Trophoblast cell (in vitro differentiated cells and primary cell): ENCODE results near the gene SEC61B.

Source experiments
- DNase-seq, 2 donors: peaks; one replicate each; pipeline ENCODE4 v3.0.0-alpha.2; 2016
- H2AFZ ChIP-seq: 2 replicates; pipeline ENCODE4 v1.6.1; 2013; ENCODE audit warnings: low read length, moderate library complexity, mild to moderate bottlenecking; ENCODE audit not compliant: insufficient read depth, poor library complexity
- H2AK5ac ChIP-seq: 2 replicates; pipeline ENCODE4 v1.6.1; 2013; ENCODE audit warnings: mild to moderate bottlenecking, low read length
- H2BK120ac ChIP-seq: 2 replicates; pipeline ENCODE4 v1.6.1; 2013; ENCODE audit warnings: low read length, mild to moderate bottlenecking, moderate library complexity; ENCODE audit not compliant: insufficient read depth, poor library complexity
- H2BK12ac ChIP-seq: 2 replicates; pipeline ENCODE4 v1.6.1; 2013; ENCODE audit warnings: mild to moderate bottlenecking, low read length, moderate library complexity
- H2BK5ac ChIP-seq: 2 replicates; pipeline ENCODE4 v1.6.1; 2013; ENCODE audit warnings: low read length, low read depth, moderate library complexity, mild to moderate bottlenecking; ENCODE audit not compliant: poor library complexity
- H3K14ac ChIP-seq: 2 replicates; pipeline ENCODE4 v1.6.1; 2013; ENCODE audit warnings: mild to moderate bottlenecking, low read length
- H3K18ac ChIP-seq: 2 replicates; pipeline ENCODE4 v1.6.1; 2013; ENCODE audit warnings: mild to moderate bottlenecking, low read length
- H3K23ac ChIP-seq: 2 replicates; pipeline ENCODE4 v1.6.1; 2013; ENCODE audit warnings: low read length
- H3K27ac ChIP-seq: 2 replicates; pipeline ENCODE4 v1.5.1; 2013; ENCODE audit warnings: low read depth, mild to moderate bottlenecking, inconsistent platforms, low read length, moderate library complexity
- H3K27me3 ChIP-seq: 2 replicates; pipeline ENCODE4 v1.6.1; 2013; ENCODE audit warnings: inconsistent platforms, mild to moderate bottlenecking, low read length, moderate library complexity; ENCODE audit not compliant: insufficient read depth
- H3K36me3 ChIP-seq, 2 experiments: 1 replicate in 1 of 2; 2 replicates in 1 of 2; pipeline ENCODE4 v1.6.1; 2013; ENCODE audit warnings: low read length in 2 of 2, mild to moderate bottlenecking in 2 of 2, moderate library complexity in 1 of 2; ENCODE audit not compliant: insufficient read depth in 2 of 2, control insufficient read depth in 1 of 2
- H3K4ac ChIP-seq: 2 replicates; pipeline ENCODE4 v1.6.1; 2013; ENCODE audit warnings: low read depth, mild to moderate bottlenecking, low read length, moderate library complexity
- H3K4me1 ChIP-seq, 2 experiments: 1 replicate in 1 of 2; 2 replicates in 1 of 2; pipeline ENCODE4 v1.6.1; 2013; ENCODE audit warnings: low read length in 2 of 2, mild to moderate bottlenecking in 2 of 2, moderate library complexity in 1 of 2; ENCODE audit not compliant: insufficient read depth in 2 of 2, control insufficient read depth in 1 of 2
- H3K4me2 ChIP-seq: 2 replicates; pipeline ENCODE4 v1.6.1; 2013; ENCODE audit warnings: inconsistent platforms, mild to moderate bottlenecking, low read length, moderate library complexity
- H3K4me3 ChIP-seq: 2 replicates; pipeline ENCODE4 v1.5.1; 2013; ENCODE audit warnings: mild to moderate bottlenecking, low read depth, low read length, inconsistent platforms
- H3K79me1 ChIP-seq: one replicate; pipeline ENCODE4 v1.6.1; 2013; ENCODE audit warnings: low read length
- H3K79me2 ChIP-seq: 2 replicates; pipeline ENCODE4 v1.6.1; 2013; ENCODE audit warnings: low read length, mild to moderate bottlenecking; ENCODE audit not compliant: control insufficient read depth, insufficient read depth, poor library complexity
- H3K9ac ChIP-seq: 2 replicates; pipeline ENCODE4 v1.6.1; 2013; ENCODE audit warnings: mild to moderate bottlenecking, low read length
- H3K9me3 ChIP-seq: 2 replicates; pipeline ENCODE4 v1.6.1; 2013; ENCODE audit warnings: low read depth, mild to moderate bottlenecking, control low read depth, inconsistent platforms, low read length; ENCODE audit not compliant: insufficient read depth
- H4K12ac ChIP-seq: 2 replicates; pipeline ENCODE4 v1.6.1; 2013; ENCODE audit warnings: low read depth, mild to moderate bottlenecking, low read length, moderate library complexity
- H4K8ac ChIP-seq: 2 replicates; pipeline ENCODE4 v1.6.1; 2013; ENCODE audit warnings: low read depth, mild to moderate bottlenecking, low read length, moderate library complexity
- H4K91ac ChIP-seq: one replicate; pipeline ENCODE4 v1.6.1; 2013; ENCODE audit warnings: low read depth, mild to moderate bottlenecking, low read length, moderate library complexity
- WGBS: extraction: QIAGEN DNeasy Blood & Tissue Kit; methylation state at CpG from one replicate; pipeline ENCODE4 v1.1.7; 2013; ENCODE audit warnings: missing lambda C conversion rate; ENCODE audit not compliant: insufficient read length, insufficient coverage; ENCODE audit errors: extremely low coverage; 5-methylcytosine and 5-hydroxymethylcytosine counted together

SEC61B gene

DNA sequence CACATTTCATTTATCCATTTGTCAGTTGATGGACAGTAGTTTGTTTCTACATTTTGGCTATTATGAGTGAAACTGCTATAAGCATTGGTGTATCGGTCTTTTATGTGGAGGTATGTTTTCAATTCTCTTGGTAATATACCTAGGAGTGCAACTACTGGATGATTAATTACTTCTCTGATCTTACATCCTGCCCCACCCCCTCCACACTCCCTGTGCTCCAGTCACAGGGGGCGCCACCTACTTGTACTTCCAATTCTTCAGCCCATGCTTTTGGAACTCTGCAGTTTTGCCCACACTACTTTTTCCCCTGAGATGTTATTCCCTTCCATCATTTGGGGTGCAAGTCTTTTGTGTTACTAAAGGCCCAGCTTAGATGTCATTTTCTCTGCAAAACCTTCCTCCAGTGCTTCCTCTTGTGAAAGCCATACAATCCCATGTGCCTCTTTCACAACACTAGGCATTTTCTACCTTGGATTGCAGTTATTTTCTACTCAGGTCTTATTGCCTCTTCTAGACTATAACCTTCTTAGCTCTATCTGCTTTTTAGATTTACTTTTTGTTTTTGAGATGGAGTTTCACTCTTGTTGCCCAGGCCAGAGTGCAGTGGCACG, 42.1 kb downstream of the SEC61B start:
- no peak overlapping the region for H2BK5ac ChIP-seq
- H2BK12ac ChIP-seq = no peak overlapping the region
- H3K23ac ChIP-seq = no peak overlapping the region
- no peak overlapping the region for H3K27ac ChIP-seq
- no peaks in the 10 kb centered on the region for H3K4me1 ChIP-seq
- no peak overlapping the region for H3K4me2 ChIP-seq
- H4K12ac ChIP-seq = no peak overlapping the region
- no peak overlapping the region for H2BK120ac ChIP-seq
- no peak for DNase-seq
- no peak overlapping the region for H2AK5ac ChIP-seq
- no peaks in the 10 kb centered on the region for H3K27me3 ChIP-seq
- no peak overlapping the region for H3K4ac ChIP-seq
- H3K9ac ChIP-seq = no peak overlapping the region
- no peak overlapping the region for H4K91ac ChIP-seq
- no peaks in the 10 kb centered on the region for H3K79me1 ChIP-seq
- peaks cover 4% of the 10 kb centered on the region for H3K9me3 ChIP-seq
- no peaks in the 10 kb centered on the region for H3K36me3 ChIP-seq
- H3K79me2 ChIP-seq = no peaks in the 10 kb centered on the region
- H2AFZ ChIP-seq = no peak overlapping the region
- no peak overlapping the region for H4K8ac ChIP-seq
- WGBS = no CpG with 5 or more reads among the region's 3 CpGs
- no peak overlapping the region for H3K18ac ChIP-seq
- no peak overlapping the region for H3K14ac ChIP-seq
- no peak overlapping the region for H3K4me3 ChIP-seq

DNA sequence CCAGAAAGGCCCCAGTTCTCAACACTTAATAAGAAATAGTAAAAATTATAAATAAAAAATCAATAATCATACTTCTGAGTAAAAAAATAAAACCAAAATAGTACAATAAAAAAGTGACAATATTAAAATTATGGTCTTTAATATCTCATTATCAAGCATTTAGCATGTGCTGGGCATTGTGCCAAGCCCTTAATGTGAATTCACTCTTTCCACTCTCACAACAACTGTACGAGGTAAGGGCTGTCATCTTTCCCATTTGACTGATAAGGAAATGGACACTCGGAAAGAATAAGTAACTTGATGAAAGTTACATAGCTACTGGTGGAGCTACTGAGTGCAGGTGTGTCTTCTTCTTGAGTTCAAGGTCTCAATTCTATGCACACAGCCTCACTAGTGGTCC, 43.6 kb downstream of the SEC61B start:
- Histone ChIP-seq H3K9me3 (no peaks in the 10 kb centered on the region), H2AK5ac (no peak overlapping the region), H3K36me3 (no peaks in the 10 kb centered on the region), H4K8ac (no peak overlapping the region), H3K14ac (no peak overlapping the region), H3K9ac (no peak overlapping the region), H3K4me3 (no peak overlapping the region), H2BK120ac (no peak overlapping the region), H2BK12ac (no peak overlapping the region), H2AFZ (no peak overlapping the region), H3K4me2 (no peak overlapping the region), H3K23ac (no peak overlapping the region), H3K18ac (no peak overlapping the region), H3K79me1 (no peaks in the 10 kb centered on the region), H3K79me2 (no peaks in the 10 kb centered on the region), H3K27ac (no peak overlapping the region), H4K12ac (no peak overlapping the region), H2BK5ac (no peak overlapping the region), H4K91ac (no peak overlapping the region), H3K4ac (no peak overlapping the region), H3K27me3 (no peaks in the 10 kb centered on the region), H3K4me1 (no peaks in the 10 kb centered on the region)
- WGBS = no CpG with 5 or more reads among the region's 2 CpGs
- DNase-seq = no peak

DNA sequence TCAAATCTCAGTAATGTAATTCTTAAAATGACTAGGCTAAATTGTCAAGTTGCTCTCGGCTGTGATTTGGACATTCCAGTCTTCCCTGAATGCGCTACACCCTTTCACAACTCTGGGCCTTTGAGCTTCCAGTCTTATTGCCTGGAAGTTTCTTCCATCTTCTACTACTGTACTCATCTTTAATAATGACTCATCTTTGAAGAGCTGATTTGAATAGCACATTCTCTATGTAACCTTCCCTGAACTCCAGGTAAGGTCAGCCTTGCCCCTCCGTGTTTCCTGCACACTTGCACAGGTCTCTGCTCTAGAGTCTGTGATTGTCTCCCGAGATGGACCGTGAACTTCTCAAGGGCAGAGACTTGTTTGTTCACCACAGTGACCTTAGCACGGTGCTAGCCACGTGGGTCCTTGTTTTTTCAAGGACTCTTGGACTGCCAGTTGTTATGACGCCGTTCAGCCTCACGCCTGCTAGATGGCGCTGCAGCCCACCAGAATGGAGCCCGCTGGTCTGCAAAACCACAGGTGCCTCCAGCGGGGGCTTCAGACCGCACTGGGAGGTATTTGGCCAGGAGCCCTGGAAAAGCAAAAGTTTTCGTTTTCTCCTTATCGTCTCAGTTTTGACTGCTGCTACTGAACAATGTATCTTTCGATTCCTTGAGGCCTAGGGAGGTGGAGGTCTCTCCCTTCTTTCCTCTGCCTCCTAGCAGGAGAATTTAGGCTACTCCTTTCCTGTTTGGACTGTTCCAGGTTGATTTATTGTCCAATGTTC, 44.4 kb downstream of the SEC61B start:
- no peak overlapping the region for H3K4me2 ChIP-seq
- H3K18ac ChIP-seq = no peak overlapping the region
- H3K4ac ChIP-seq = no peak overlapping the region
- no peak overlapping the region for H4K12ac ChIP-seq
- H3K27me3 ChIP-seq = no peaks in the 10 kb centered on the region
- no peak overlapping the region for H3K27ac ChIP-seq
- DNase-seq = peak; percentile 65 to 83
- H3K79me1 ChIP-seq = no peaks in the 10 kb centered on the region
- no peaks in the 10 kb centered on the region for H3K79me2 ChIP-seq
- no peak overlapping the region for H4K91ac ChIP-seq
- H3K23ac ChIP-seq = no peak overlapping the region
- no peak overlapping the region for H4K8ac ChIP-seq
- WGBS = no CpG with 5 or more reads among the region's 17 CpGs
- no peaks in the 10 kb centered on the region for H3K4me1 ChIP-seq
- H3K9me3 ChIP-seq = no peaks in the 10 kb centered on the region
- H2BK120ac ChIP-seq = no peak overlapping the region
- H3K36me3 ChIP-seq = no peaks in the 10 kb centered on the region
- H3K9ac ChIP-seq = no peak overlapping the region
- no peak overlapping the region for H3K4me3 ChIP-seq
- H2BK5ac ChIP-seq = no peak overlapping the region
- H2BK12ac ChIP-seq = no peak overlapping the region
- H2AFZ ChIP-seq = no peak overlapping the region
- H3K14ac ChIP-seq = no peak overlapping the region
- no peak overlapping the region for H2AK5ac ChIP-seq

DNA sequence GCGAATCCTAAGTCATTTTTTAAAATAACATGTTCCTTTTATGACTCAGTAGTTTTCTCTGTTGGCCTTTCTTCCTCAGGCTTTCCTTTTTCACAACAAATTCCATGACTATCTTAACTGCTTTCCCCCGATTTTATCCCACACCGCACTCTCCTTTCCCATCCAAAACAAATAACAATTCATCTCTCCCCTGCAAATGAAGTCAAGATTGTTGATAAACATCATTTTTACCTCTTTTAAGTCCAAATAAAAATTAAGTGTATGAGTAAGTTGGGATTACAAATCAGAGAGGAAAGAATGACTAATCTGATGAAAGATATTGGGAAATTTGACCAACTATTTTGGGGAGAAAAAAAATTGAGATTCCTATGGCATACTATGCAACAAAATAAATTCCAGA, 47.3 kb downstream of the SEC61B start:
- Histone ChIP-seq H3K79me2 (no peaks in the 10 kb centered on the region), H4K8ac (no peak overlapping the region), H3K23ac (no peak overlapping the region), H3K79me1 (no peaks in the 10 kb centered on the region), H3K27me3 (no peaks in the 10 kb centered on the region), H2BK5ac (no peak overlapping the region), H3K36me3 (no peaks in the 10 kb centered on the region), H3K4me3 (no peak overlapping the region), H3K9ac (no peak overlapping the region), H3K4me2 (no peak overlapping the region), H4K12ac (no peak overlapping the region), H3K18ac (no peak overlapping the region), H3K4ac (no peak overlapping the region), H3K27ac (no peak overlapping the region), H3K9me3 (no peaks in the 10 kb centered on the region), H3K4me1 (no peaks in the 10 kb centered on the region), H2AFZ (no peak overlapping the region), H2AK5ac (no peak overlapping the region), H3K14ac (no peak overlapping the region), H2BK12ac (no peak overlapping the region), H4K91ac (no peak overlapping the region), H2BK120ac (no peak overlapping the region)
- DNase-seq = no peak
- 100% methylated on average over 2 of the region's 3 CpGs for WGBS
